ENCODE results near the gene TAAR5.
"Not testable (repeated sequence)": the region's sequence is repeated elsewhere in the genome, so short reads cannot be mapped to it uniquely, and the experiment has no call there.

Gene TAAR5, protein sequence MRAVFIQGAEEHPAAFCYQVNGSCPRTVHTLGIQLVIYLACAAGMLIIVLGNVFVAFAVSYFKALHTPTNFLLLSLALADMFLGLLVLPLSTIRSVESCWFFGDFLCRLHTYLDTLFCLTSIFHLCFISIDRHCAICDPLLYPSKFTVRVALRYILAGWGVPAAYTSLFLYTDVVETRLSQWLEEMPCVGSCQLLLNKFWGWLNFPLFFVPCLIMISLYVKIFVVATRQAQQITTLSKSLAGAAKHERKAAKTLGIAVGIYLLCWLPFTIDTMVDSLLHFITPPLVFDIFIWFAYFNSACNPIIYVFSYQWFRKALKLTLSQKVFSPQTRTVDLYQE

GRCh38 chr6:132589454-132589853 is at the start of gene TAAR5:
TSS of gene TAAR5 (minus strand) at chr6:132589741. CDS start at chr6:132589686, 55 bp downstream.
- DNase-seq (ENCODE audit: low read depth) = no peak

DNA sequence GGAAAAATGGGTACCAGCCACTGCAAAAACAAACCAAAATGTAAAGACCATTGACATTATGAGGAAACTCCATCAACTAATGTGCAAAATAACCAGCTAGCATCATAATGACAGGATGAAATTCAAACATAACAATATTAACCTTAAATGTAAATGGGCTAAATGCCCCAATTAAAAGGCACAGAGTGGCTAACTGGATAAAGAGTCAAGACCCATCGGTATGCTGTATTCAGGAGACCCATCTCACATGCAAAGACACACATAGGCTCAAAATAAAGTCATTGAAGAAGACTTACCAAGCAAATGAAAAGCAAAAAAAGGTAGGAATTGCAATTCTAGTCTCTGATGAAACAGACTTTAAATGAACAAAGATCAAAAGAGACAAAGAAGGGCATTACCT is 47.6 kb upstream of the TAAR5 start:
- not testable (repeated sequence) for DNase-seq (ENCODE audit: low read depth)

GRCh38 chr6:132635906-132636305 is 46.4 kb upstream of the TAAR5 start:
- DNase-seq (ENCODE audit: low read depth) = not testable (repeated sequence)

GRCh38 chr6:132635288-132635687 is 45.7 kb upstream of the TAAR5 start:
- not testable (repeated sequence) for DNase-seq (ENCODE audit: low read depth)

- no peak for DNase-seq (ENCODE audit: low read depth)
Observed at GRCh38 chr6:132634796-132635195, 45.3 kb upstream of the TAAR5 start.

GRCh38 chr6:132633362-132633761 is 43.8 kb upstream of the TAAR5 start:
- DNase-seq (ENCODE audit: low read depth) = no peak

DNA sequence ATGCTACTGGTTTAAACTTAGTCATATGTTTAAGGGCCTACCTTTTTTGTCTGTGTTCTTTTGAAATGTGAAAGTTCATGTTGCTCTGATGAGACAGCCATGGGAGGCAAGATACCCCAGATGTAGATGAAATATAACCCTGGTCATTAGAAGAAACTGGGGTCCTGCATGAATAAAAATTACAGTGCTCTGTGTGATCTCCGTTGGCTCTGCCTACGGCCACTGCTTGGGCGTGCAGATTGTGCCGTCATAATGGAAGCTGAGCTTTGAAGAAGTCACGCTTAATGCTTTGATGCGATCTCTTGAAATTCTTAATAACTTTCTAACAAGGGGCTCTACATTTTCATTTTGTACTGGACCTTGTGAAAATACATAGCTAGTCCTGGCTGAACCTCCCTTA is 34.6 kb upstream of the TAAR5 start, which contains the start of gene TAAR2:
Gene TAAR2, minus strand, starts transcription at position 101 of the 400 bp plus-strand sequence. Its CDS starts 0 bp downstream, at position 101.
- no peak for DNase-seq (ENCODE audit: low read depth)

DNA sequence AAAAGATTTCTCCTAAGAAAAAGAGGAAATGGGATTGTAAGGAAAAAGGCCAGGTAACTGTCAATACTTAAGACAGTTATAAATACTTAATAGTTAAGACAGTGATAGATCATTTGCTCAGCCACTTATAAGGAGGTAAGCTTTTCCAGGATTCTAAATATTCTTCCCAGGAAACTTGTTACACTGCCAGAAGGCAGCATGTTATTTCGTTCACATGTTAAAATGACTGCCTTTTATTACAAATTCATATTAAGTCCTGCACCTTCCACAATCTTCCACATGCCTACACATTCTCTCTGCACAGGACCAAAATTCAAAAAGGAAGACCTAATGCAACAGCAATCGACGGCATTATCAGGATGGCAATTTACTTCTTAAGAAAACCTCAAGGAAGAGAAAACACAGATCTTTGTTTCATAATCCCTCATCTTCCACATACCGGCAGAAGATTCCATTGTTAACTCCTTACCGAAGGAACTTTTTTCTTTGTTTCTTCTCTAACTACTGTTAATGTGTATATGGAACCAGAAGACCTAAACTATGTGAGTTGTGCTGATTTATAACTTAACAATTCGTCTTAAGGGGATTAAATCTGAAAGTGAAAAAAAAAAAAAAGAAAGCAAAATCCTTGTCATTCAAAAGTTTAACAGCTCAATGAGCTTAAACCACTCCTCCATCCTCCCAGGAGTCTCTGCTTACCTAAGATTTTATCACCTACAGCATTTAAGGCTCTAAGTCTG is 33.7 kb upstream of the TAAR5 start:
- DNase-seq (ENCODE audit: low read depth) = no peak

DNA sequence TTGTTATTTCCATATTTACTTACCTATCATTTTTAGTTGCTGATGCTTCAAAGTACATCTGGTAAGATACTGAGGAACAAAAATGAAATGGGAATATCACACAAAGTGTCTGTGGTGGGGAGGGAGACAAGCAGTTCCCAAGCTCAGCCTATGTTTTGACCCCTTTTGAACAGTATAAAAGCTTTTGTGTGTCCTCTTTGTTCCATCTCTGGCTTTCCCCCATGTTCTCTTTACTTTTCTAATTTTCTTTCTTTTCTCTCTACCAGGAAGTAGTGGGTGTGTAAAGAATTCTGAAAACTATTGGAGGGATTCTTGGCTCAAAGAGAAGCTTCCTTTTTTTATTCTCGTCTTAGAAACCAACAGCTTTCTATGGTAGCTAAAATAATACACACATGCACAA is 27.1 kb upstream of the TAAR5 start:
- no peak for DNase-seq (ENCODE audit: low read depth)

- DNase-seq (ENCODE audit: low read depth) = no peak
Observed at GRCh38 chr6:132614554-132614953, 25.0 kb upstream of the TAAR5 start.

- no peak for DNase-seq (ENCODE audit: low read depth)
Observed at GRCh38 chr6:132612449-132613108, 23.0 kb upstream of the TAAR5 start.

DNA sequence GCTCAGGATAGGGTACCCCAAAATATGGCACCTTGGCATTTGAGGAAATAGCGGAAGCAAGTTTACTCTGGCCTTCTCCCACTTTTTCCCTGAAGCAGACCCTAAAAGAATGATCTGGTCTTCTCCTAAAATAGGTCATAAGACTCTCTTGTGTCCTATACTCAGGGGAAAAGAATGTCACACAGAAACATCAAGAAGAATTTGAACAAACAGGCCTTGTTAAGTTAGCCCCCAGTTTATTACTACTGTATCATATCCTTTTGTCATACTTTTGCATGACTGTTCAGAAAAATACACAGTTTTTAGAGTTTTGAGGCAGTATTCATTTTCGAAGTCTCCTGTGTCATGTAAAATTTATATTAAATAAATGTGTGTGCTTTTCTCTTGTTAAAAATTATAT is 22.1 kb upstream of the TAAR5 start:
- no peak for DNase-seq (ENCODE audit: low read depth)

DNA sequence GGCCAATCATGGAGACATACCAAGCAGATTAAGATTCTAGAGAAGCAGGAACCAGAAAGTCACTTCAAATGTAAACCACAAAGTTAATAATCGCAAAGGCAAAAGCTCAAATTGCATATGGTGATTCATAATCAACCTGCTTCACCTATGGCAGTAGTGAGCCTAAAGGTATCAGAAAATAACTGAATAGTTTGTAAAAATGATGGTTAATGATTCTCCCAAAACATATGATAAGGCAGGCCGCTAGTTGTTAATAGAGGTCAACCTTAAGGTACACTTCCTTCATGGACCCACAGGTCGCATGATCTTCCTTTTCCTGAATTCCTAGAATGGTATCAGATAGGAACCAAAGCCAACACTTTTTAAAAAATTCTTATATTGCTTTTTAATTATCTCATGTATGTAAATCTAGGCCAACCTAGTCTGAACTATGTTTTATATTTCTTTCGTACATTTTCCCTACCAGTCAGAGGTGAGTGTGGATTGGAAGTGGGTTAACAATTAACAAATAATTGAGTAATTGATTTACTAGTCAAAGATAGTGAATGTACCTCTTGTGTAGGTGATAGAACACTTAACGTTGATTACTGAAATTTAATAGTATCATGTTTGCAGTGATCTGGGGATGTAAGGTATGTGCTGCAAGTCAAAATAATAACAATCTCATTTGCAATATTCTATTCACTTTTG is 18.1 kb upstream of the TAAR5 start:
- DNase-seq (ENCODE audit: low read depth) = no peak

GRCh38 chr6:132604635-132605152 is 15.2 kb upstream of the TAAR5 start:
- DNase-seq (ENCODE audit: low read depth) = no peak

- DNase-seq (ENCODE audit: low read depth) = not testable (repeated sequence)
Observed at GRCh38 chr6:132600900-132601299, 11.4 kb upstream of the TAAR5 start.

- DNase-seq (ENCODE audit: low read depth) = no peak
Observed at GRCh38 chr6:132598473-132598872, 8.9 kb upstream of the TAAR5 start.

- no peak for DNase-seq (ENCODE audit: low read depth)
Observed at GRCh38 chr6:132596201-132596600, 6.7 kb upstream of the TAAR5 start.

GRCh38 chr6:132592855-132593254 is 3.3 kb upstream of the TAAR5 start:
- no peak for DNase-seq (ENCODE audit: low read depth)

- DNase-seq (ENCODE audit: low read depth) = no peak
Observed at GRCh38 chr6:132590362-132590761, 821 bp upstream of the TAAR5 start.

GRCh38 chr6:132587424-132587823 is 2.1 kb downstream of the TAAR5 start:
- no peak for DNase-seq (ENCODE audit: low read depth)

- DNase-seq (ENCODE audit: low read depth) = no peak
Observed at GRCh38 chr6:132584698-132585097, 4.8 kb downstream of the TAAR5 start.

- DNase-seq (ENCODE audit: low read depth) = no peak
Observed at GRCh38 chr6:132571774-132572173, 17.8 kb downstream of the TAAR5 start.

Measured in activated T-cell treated with anti-CD3 and anti-CD28 coated beads for 24 hours (primary cell).